ENCODE results near the gene MLPH.

MLPH gene

GRCh38 chr2:237529452-237530402, 42.7 kb downstream of the MLPH start:
- Mint-ChIP-seq H3K36me3 (no peaks in the 10 kb centered on the region), H3K27me3 (no peaks in the 10 kb centered on the region), H3K4me3 (no peak overlapping the region), H3K4me1 (ENCODE audit: low read depth) (no peaks in the 10 kb centered on the region), H3K27ac (no peak overlapping the region), H3K9me3 (ENCODE audit: low read depth) (no peaks in the 10 kb centered on the region)

- Mint-ChIP-seq H3K36me3 (no peaks in the 10 kb centered on the region), H3K4me3 (no peak overlapping the region), H3K4me1 (ENCODE audit: low read depth) (no peaks in the 10 kb centered on the region), H3K9me3 (ENCODE audit: low read depth) (no peaks in the 10 kb centered on the region), H3K27me3 (no peaks in the 10 kb centered on the region), H3K27ac (no peak overlapping the region)
Measured at GRCh38 chr2:237530472-237531433, 43.7 kb downstream of the MLPH start.

GRCh38 chr2:237532160-237532559, 45.1 kb downstream of the MLPH start:
- H3K4me1 Mint-ChIP-seq (ENCODE audit: low read depth) = no peaks in the 10 kb centered on the region
- no peaks in the 10 kb centered on the region for H3K36me3 Mint-ChIP-seq
- no peak overlapping the region for H3K4me3 Mint-ChIP-seq
- H3K27ac Mint-ChIP-seq = no peak overlapping the region
- H3K9me3 Mint-ChIP-seq (ENCODE audit: low read depth) = no peaks in the 10 kb centered on the region
- no peaks in the 10 kb centered on the region for H3K27me3 Mint-ChIP-seq

GRCh38 chr2:237533668-237534161, 46.7 kb downstream of the MLPH start:
- no peak overlapping the region for H3K4me3 Mint-ChIP-seq
- H3K27me3 Mint-ChIP-seq = no peaks in the 10 kb centered on the region
- H3K9me3 Mint-ChIP-seq (ENCODE audit: low read depth) = no peaks in the 10 kb centered on the region
- no peak overlapping the region for H3K27ac Mint-ChIP-seq
- no peaks in the 10 kb centered on the region for H3K4me1 Mint-ChIP-seq (ENCODE audit: low read depth)
- H3K36me3 Mint-ChIP-seq = no peaks in the 10 kb centered on the region

GRCh38 chr2:237534380-237534779, 47.3 kb downstream of the MLPH start:
- Mint-ChIP-seq H3K4me3 (no peak overlapping the region), H3K36me3 (no peaks in the 10 kb centered on the region), H3K27ac (no peak overlapping the region), H3K4me1 (ENCODE audit: low read depth) (no peaks in the 10 kb centered on the region), H3K27me3 (no peaks in the 10 kb centered on the region), H3K9me3 (ENCODE audit: low read depth) (no peaks in the 10 kb centered on the region)

GRCh38 chr2:237535385-237536082, 48.5 kb downstream of the MLPH start:
- no peaks in the 10 kb centered on the region for H3K9me3 Mint-ChIP-seq (ENCODE audit: low read depth)

GRCh38 chr2:237536083-237536415, 49.0 kb downstream of the MLPH start:
- Mint-ChIP-seq H3K4me1 (ENCODE audit: low read depth) (no peaks in the 10 kb centered on the region), H3K36me3 (no peaks in the 10 kb centered on the region), H3K4me3 (no peak overlapping the region), H3K27me3 (no peaks in the 10 kb centered on the region), H3K9me3 (ENCODE audit: low read depth) (no peaks in the 10 kb centered on the region), H3K27ac (no peak overlapping the region)

More at GRCh38 chr2:237535385-237536082, 48.5 kb downstream of the MLPH start:
- no peaks in the 10 kb centered on the region for H3K4me1 Mint-ChIP-seq (ENCODE audit: low read depth)
- no peaks in the 10 kb centered on the region for H3K36me3 Mint-ChIP-seq
- H3K27ac Mint-ChIP-seq = no peak overlapping the region
- no peaks in the 10 kb centered on the region for H3K27me3 Mint-ChIP-seq
- no peak overlapping the region for H3K4me3 Mint-ChIP-seq

- no peaks in the 10 kb centered on the region for H3K36me3 Mint-ChIP-seq
- no peak overlapping the region for H3K4me3 Mint-ChIP-seq
Measured at GRCh38 chr2:237536617-237537016, 49.6 kb downstream of the MLPH start.

GRCh38 chr2:237538001-237538720, 51.1 kb downstream of the MLPH start:
- no peaks in the 10 kb centered on the region for H3K36me3 Mint-ChIP-seq
- no peak overlapping the region for H3K27ac Mint-ChIP-seq
- H3K9me3 Mint-ChIP-seq (ENCODE audit: low read depth) = no peaks in the 10 kb centered on the region
- H3K27me3 Mint-ChIP-seq = no peaks in the 10 kb centered on the region
- no peak overlapping the region for H3K4me3 Mint-ChIP-seq
- H3K4me1 Mint-ChIP-seq (ENCODE audit: low read depth) = no peaks in the 10 kb centered on the region

More at GRCh38 chr2:237536617-237537016, 49.6 kb downstream of the MLPH start:
- Mint-ChIP-seq H3K9me3 (ENCODE audit: low read depth) (no peaks in the 10 kb centered on the region), H3K27ac (no peak overlapping the region), H3K27me3 (no peaks in the 10 kb centered on the region), H3K4me1 (ENCODE audit: low read depth) (no peaks in the 10 kb centered on the region)

GRCh38 chr2:237538901-237539300, 51.9 kb downstream of the MLPH start:
- no peak overlapping the region for H3K4me3 Mint-ChIP-seq
- H3K9me3 Mint-ChIP-seq (ENCODE audit: low read depth) = no peaks in the 10 kb centered on the region
- no peaks in the 10 kb centered on the region for H3K4me1 Mint-ChIP-seq (ENCODE audit: low read depth)
- no peaks in the 10 kb centered on the region for H3K27me3 Mint-ChIP-seq
- H3K27ac Mint-ChIP-seq = no peak overlapping the region
- H3K36me3 Mint-ChIP-seq = no peaks in the 10 kb centered on the region

- Mint-ChIP-seq H3K27ac (no peak overlapping the region), H3K4me3 (no peak overlapping the region), H3K27me3 (no peaks in the 10 kb centered on the region), H3K4me1 (ENCODE audit: low read depth) (no peaks in the 10 kb centered on the region), H3K9me3 (ENCODE audit: low read depth) (no peaks in the 10 kb centered on the region), H3K36me3 (no peaks in the 10 kb centered on the region)
Measured at GRCh38 chr2:237539681-237540080, 52.6 kb downstream of the MLPH start.

- no peaks in the 10 kb centered on the region for H3K4me1 Mint-ChIP-seq (ENCODE audit: low read depth)
- no peaks in the 10 kb centered on the region for H3K27me3 Mint-ChIP-seq
- H3K27ac Mint-ChIP-seq = no peak overlapping the region
- no peaks in the 10 kb centered on the region for H3K9me3 Mint-ChIP-seq (ENCODE audit: low read depth)
- no peak overlapping the region for H3K4me3 Mint-ChIP-seq
- H3K36me3 Mint-ChIP-seq = no peaks in the 10 kb centered on the region
Measured at GRCh38 chr2:237540223-237540775, 53.2 kb downstream of the MLPH start.

GRCh38 chr2:237540823-237541222, 53.8 kb downstream of the MLPH start:
- H3K9me3 Mint-ChIP-seq (ENCODE audit: low read depth) = no peaks in the 10 kb centered on the region
- H3K36me3 Mint-ChIP-seq = no peaks in the 10 kb centered on the region
- H3K4me1 Mint-ChIP-seq (ENCODE audit: low read depth) = no peaks in the 10 kb centered on the region
- H3K4me3 Mint-ChIP-seq = no peak overlapping the region
- H3K27ac Mint-ChIP-seq = no peak overlapping the region
- H3K27me3 Mint-ChIP-seq = no peaks in the 10 kb centered on the region

- no peaks in the 10 kb centered on the region for H3K9me3 Mint-ChIP-seq (ENCODE audit: low read depth)
- no peaks in the 10 kb centered on the region for H3K4me1 Mint-ChIP-seq (ENCODE audit: low read depth)
- no peak overlapping the region for H3K27ac Mint-ChIP-seq
- H3K4me3 Mint-ChIP-seq = no peak overlapping the region
- H3K27me3 Mint-ChIP-seq = no peaks in the 10 kb centered on the region
- no peaks in the 10 kb centered on the region for H3K36me3 Mint-ChIP-seq
Measured at GRCh38 chr2:237541243-237541642, 54.2 kb downstream of the MLPH start.
